Thyroid gland (tissue), 4 donors: ENCODE measurements around the gene SNX9. TPM values are rescaled to one million over a fixed set of nuclear protein-coding genes. Genes with fewer than 3 reads are reported as not detected.

Source experiments
- DNase-seq, 2 donors: peaks; one replicate each; pipeline ENCODE4 v3.0.0-alpha.2; 2019
- H3K27ac ChIP-seq, 3 donors: fragments of 200-600 bp; sonication (generic); 1 replicate in 2 of 3; 2 replicates in 1 of 3; pipeline ENCODE4 v1.5.1; 2016 to 2019; ENCODE audit warnings: mild to moderate bottlenecking in 1 of 3, moderate library complexity in 1 of 3
- H3K27me3 ChIP-seq: fragments of 200-600 bp; sonication (generic); one replicate; pipeline ENCODE4 v1.5.1; 2019
- H3K36me3 ChIP-seq, 2 donors: fragments of 200-600 bp; sonication (generic); one replicate each; pipeline ENCODE4 v1.5.1; 2016 to 2019
- H3K4me1 ChIP-seq, 2 donors: fragments of 200-600 bp; sonication (generic); one replicate each; pipeline ENCODE4 v1.5.1; 2017 to 2019
- H3K4me3 ChIP-seq, 3 donors: fragments of 200-600 bp; sonication (generic); replicated peaks in 1 of 3; 1 replicate in 2 of 3; 2 replicates in 1 of 3; pipeline ENCODE4 v1.5.1; 2016; ENCODE audit warnings: mild to moderate bottlenecking in 1 of 3
- H3K9me3 ChIP-seq: fragments of 200-600 bp; sonication (generic); one replicate; pipeline ENCODE4 v1.5.1; 2017
- CTCF ChIP-seq, 6 experiments: fragments of 200-600 bp in 3 of 6; fragments of 450-650 bp in 3 of 6; sonication (generic) in 3 of 6; IDR thresholded peaks; one replicate each; pipeline ENCODE4 v1.5.1; 2016 to 2019; ENCODE audit warnings: antibody characterized with exemption in 6 of 6, mild to moderate bottlenecking in 2 of 6, inconsistent platforms in 1 of 6, moderate library complexity in 1 of 6
- POLR2A ChIP-seq, 2 donors: fragments of 450-650 bp; IDR thresholded peaks; one replicate each; pipeline ENCODE4 v1.6.1; 2017; ENCODE audit warnings: antibody characterized with exemption in 2 of 2, mild to moderate bottlenecking in 2 of 2, moderate library complexity in 1 of 2
- WGBS, 2 donors: methylation state at CpG; one replicate each; pipeline ENCODE4 v1.1.5; 2017; 5-methylcytosine and 5-hydroxymethylcytosine counted together
- intact Hi-C: fragments of 100-400 bp; cut with DNase I; formaldehyde crosslinking; loops from one replicate; pipeline ENCODE4 v1.15.1; 2023
- total RNA-seq, 4 donors: library from RNA; depleted of rRNA; stranded (reverse); fragments of >200 nt; gene quantifications; one replicate each; pipeline ENCODE4 v1.2.3, GENCODE V29; 2016

Gene SNX9
- total RNA-seq, 4 donors from 2014 or later: 44.6 to 73.1 (median 47.2) TPM

GRCh38 chr6:157941101-157941863 lies 118.2 kb downstream of the SNX9 start:
- no peak overlapping the region for H3K27ac ChIP-seq
- WGBS, 2 donors: 91 to 92% methylated on average over 13 of the region's 13 CpGs
- no peaks in the 10 kb centered on the region for H3K4me1 ChIP-seq
- peaks cover 62 to 64% of the 10 kb centered on the region in 2 donors for H3K36me3 ChIP-seq
- H3K4me3 ChIP-seq: no peak overlapping the region
- intact Hi-C loops: no loop called here
- H3K9me3 ChIP-seq: no peaks in the 10 kb centered on the region
- TF ChIP-seq POLR2A (IDR thresholded peaks at IDR 0.05) (no peak), CTCF (IDR thresholded peaks at IDR 0.05) (no peak)
- no peak for DNase-seq
- H3K27me3 ChIP-seq: no peaks in the 10 kb centered on the region

GRCh38 chr6:157942351-157942750 lies 119.3 kb downstream of the SNX9 start:
- Histone ChIP-seq H3K36me3 (peaks cover 54 to 61% of the 10 kb centered on the region in 2 donors), H3K27ac (no peak overlapping the region), H3K4me3 (no peak overlapping the region), H3K4me1 (no peaks in the 10 kb centered on the region), H3K27me3 (no peaks in the 10 kb centered on the region), H3K9me3 (no peaks in the 10 kb centered on the region)
- WGBS, 2 donors: 88 to 94% methylated on average over 12 to 14 of the region's 14 CpGs
- intact Hi-C loops: no loop called here
- no peak for DNase-seq
- TF ChIP-seq POLR2A (IDR thresholded peaks at IDR 0.05) (no peak), CTCF (IDR thresholded peaks at IDR 0.05) (no peak)

GRCh38 chr6:157943249-157943963 lies 120.4 kb downstream of the SNX9 start:
- H3K9me3 ChIP-seq: no peaks in the 10 kb centered on the region
- H3K27me3 ChIP-seq: no peaks in the 10 kb centered on the region
- no peak overlapping the region for H3K4me3 ChIP-seq
- no peak for DNase-seq
- H3K36me3 ChIP-seq: peaks cover 43 to 58% of the 10 kb centered on the region in 2 donors
- H3K27ac ChIP-seq: no peak overlapping the region
- WGBS, 2 donors: 85% methylated on average over 16 of the region's 16 CpGs
- no peak for TF ChIP-seq POLR2A (IDR thresholded peaks at IDR 0.05)
- TF ChIP-seq CTCF (IDR thresholded peaks at IDR 0.05): no peak
- H3K4me1 ChIP-seq: no peaks in the 10 kb centered on the region
- intact Hi-C loops: no loop called here

GRCh38 chr6:157943964-157944283 lies 120.9 kb downstream of the SNX9 start:
- Histone ChIP-seq H3K4me3 (no peak overlapping the region), H3K36me3 (peaks cover 41 to 52% of the 10 kb centered on the region in 2 donors), H3K27ac (no peak overlapping the region), H3K9me3 (no peaks in the 10 kb centered on the region), H3K27me3 (no peaks in the 10 kb centered on the region), H3K4me1 (no peaks in the 10 kb centered on the region)
- TF ChIP-seq POLR2A (IDR thresholded peaks at IDR 0.05): no peak
- TF ChIP-seq CTCF (IDR thresholded peaks at IDR 0.05): no peak
- intact Hi-C loops: no loop called here
- 95 to 98% methylated on average over 15 of the region's 15 CpGs for WGBS, 2 donors
- no peak for DNase-seq
